Esophagus squamous epithelium (tissue), 4 donors: ENCODE data around the gene GSPT1.
"Not testable (repeated sequence)": the region's sequence is repeated elsewhere in the genome, so short reads cannot be mapped to it uniquely, and the experiment has no call there.

Experiments used
- POLR2A ChIP-seq, 4 donors: fragments of 450-650 bp; IDR thresholded peaks; one replicate each; pipeline ENCODE4 v1.6.1; 2017; ENCODE audit warnings: antibody characterized with exemption in 4 of 4, mild to moderate bottlenecking in 4 of 4, moderate library complexity in 3 of 4
- TF ChIP-seq, protein P1 (sequence below), 6 experiments: fragments of 450-650 bp in 4 of 6; fragments of 200-600 bp in 2 of 6; sonication (generic) in 2 of 6; IDR thresholded peaks; one replicate each; pipeline ENCODE4 v1.5.1; 2016 to 2019; ENCODE audit warnings: antibody characterized with exemption in 6 of 6, mild to moderate bottlenecking in 4 of 6, moderate library complexity in 4 of 6

- TF ChIP-seq, protein P1, sequence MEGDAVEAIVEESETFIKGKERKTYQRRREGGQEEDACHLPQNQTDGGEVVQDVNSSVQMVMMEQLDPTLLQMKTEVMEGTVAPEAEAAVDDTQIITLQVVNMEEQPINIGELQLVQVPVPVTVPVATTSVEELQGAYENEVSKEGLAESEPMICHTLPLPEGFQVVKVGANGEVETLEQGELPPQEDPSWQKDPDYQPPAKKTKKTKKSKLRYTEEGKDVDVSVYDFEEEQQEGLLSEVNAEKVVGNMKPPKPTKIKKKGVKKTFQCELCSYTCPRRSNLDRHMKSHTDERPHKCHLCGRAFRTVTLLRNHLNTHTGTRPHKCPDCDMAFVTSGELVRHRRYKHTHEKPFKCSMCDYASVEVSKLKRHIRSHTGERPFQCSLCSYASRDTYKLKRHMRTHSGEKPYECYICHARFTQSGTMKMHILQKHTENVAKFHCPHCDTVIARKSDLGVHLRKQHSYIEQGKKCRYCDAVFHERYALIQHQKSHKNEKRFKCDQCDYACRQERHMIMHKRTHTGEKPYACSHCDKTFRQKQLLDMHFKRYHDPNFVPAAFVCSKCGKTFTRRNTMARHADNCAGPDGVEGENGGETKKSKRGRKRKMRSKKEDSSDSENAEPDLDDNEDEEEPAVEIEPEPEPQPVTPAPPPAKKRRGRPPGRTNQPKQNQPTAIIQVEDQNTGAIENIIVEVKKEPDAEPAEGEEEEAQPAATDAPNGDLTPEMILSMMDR (IDR thresholded peaks at IDR 0.05): not testable (repeated sequence)
- not testable (repeated sequence) for TF ChIP-seq POLR2A (IDR thresholded peaks at IDR 0.05)
Measured at GRCh38 chr16:11953576-11953975, 37.8 kb upstream of the GSPT1 start.
